Progenitor cell of endocrine pancreas (in vitro differentiated cells): ENCODE measurements around the gene ELOVL1. TPM values are rescaled to one million over a fixed set of nuclear protein-coding genes. Genes with fewer than 3 reads are reported as not detected.
A peak's percentile ranks its signal among the peaks of the same experiment; 100 is the strongest.
"Not testable (repeated sequence)": the region's sequence is repeated elsewhere in the genome, so short reads cannot be mapped to it uniquely, and the experiment has no call there.

Experiments used
- DNase-seq: peaks from one replicate; pipeline ENCODE4 v3.0.0; 2021; ENCODE audit warnings: low spot score; ENCODE audit not compliant: unreplicated experiment
- H3K27ac Mint-ChIP-seq: 2 replicates; pipeline ENCODE4 v1.8.0; 2021; ENCODE audit warnings: mild to moderate bottlenecking, moderate library complexity, mixed read lengths
- H3K27me3 Mint-ChIP-seq: 2 replicates; pipeline ENCODE4 v1.8.0; 2021; ENCODE audit warnings: mixed read lengths
- H3K36me3 Mint-ChIP-seq: 2 replicates; pipeline ENCODE4 v1.8.0; 2022; ENCODE audit warnings: mixed read lengths; ENCODE audit not compliant: insufficient read depth
- H3K4me1 Mint-ChIP-seq: 2 replicates; pipeline ENCODE4 v1.8.0; 2021; ENCODE audit warnings: low read depth, mixed read lengths
- H3K4me3 Mint-ChIP-seq: 2 replicates; pipeline ENCODE4 v1.8.0; 2021; ENCODE audit warnings: low read depth, mild to moderate bottlenecking, moderate library complexity, mixed read lengths
- H3K9me3 Mint-ChIP-seq: 2 replicates; pipeline ENCODE4 v1.8.0; 2021; ENCODE audit warnings: low read depth, mixed read lengths
- CTCF ChIP-seq: fragments of 200-600 bp; sonication (generic); IDR thresholded peaks from one replicate; pipeline ENCODE4 v1.5.0; 2021; ENCODE audit warnings: antibody characterized with exemption, mild to moderate bottlenecking; ENCODE audit not compliant: unreplicated experiment
- total RNA-seq: library from RNA; stranded (reverse); gene quantifications from 2 replicates; pipeline ENCODE4 v1.2.1, GENCODE V29; 2021

The ELOVL1 gene
- total RNA-seq, 1 donor from 2014 or later: 46.0 TPM

- H3K4me3 Mint-ChIP-seq: no peak overlapping the region
- no peaks in the 10 kb centered on the region for H3K27me3 Mint-ChIP-seq
- no peak for TF ChIP-seq CTCF
- DNase-seq: no peak
- H3K36me3 Mint-ChIP-seq: no peaks in the 10 kb centered on the region
- H3K27ac Mint-ChIP-seq: peak overlapping the region; percentile 28
- H3K4me1 Mint-ChIP-seq: peaks cover 13% of the 10 kb centered on the region
- H3K9me3 Mint-ChIP-seq: no peaks in the 10 kb centered on the region
These were observed 4.4 kb upstream of the ELOVL1 start for GRCh38 chr1:43372172-43372571.

- Mint-ChIP-seq H3K27me3 (no peaks in the 10 kb centered on the region), H3K4me1 (peaks cover 24% of the 10 kb centered on the region)
These were observed 2.8 kb upstream of the ELOVL1 start for GRCh38 chr1:43370564-43370963.

GRCh38 chr1:43369779-43370178 is 2.0 kb upstream of the ELOVL1 start:
- H3K4me3 Mint-ChIP-seq, H3K27ac Mint-ChIP-seq, DNase-seq, H3K9me3 Mint-ChIP-seq, H3K27me3 Mint-ChIP-seq, H3K36me3 Mint-ChIP-seq: not testable (repeated sequence)
- H3K4me1 Mint-ChIP-seq: peaks cover 24% of the 10 kb centered on the region

More at GRCh38 chr1:43370564-43370963, 2.8 kb upstream of the ELOVL1 start:
- peak overlapping the region; percentile 60 for H3K27ac Mint-ChIP-seq
- no peaks in the 10 kb centered on the region for H3K9me3 Mint-ChIP-seq
- peak overlapping the region; percentile 32 for H3K4me3 Mint-ChIP-seq
- no peak for TF ChIP-seq CTCF
- H3K36me3 Mint-ChIP-seq: peaks cover 3% of the 10 kb centered on the region
- DNase-seq: no peak

- peak overlapping the region; percentile 95 for H3K27ac Mint-ChIP-seq
- no peak for DNase-seq
- peak overlapping the region; percentile 73 for H3K4me3 Mint-ChIP-seq
- H3K36me3 Mint-ChIP-seq: peaks cover 11% of the 10 kb centered on the region
- H3K27me3 Mint-ChIP-seq: no peaks in the 10 kb centered on the region
- H3K9me3 Mint-ChIP-seq: no peaks in the 10 kb centered on the region
- peaks cover 26% of the 10 kb centered on the region for H3K4me1 Mint-ChIP-seq
- TF ChIP-seq CTCF: no peak
These were observed 822 bp upstream of the ELOVL1 start for GRCh38 chr1:43368646-43369020.

GRCh38 chr1:43367026-43367903 is 546 bp downstream of the ELOVL1 start:
- Mint-ChIP-seq H3K9me3 (no peaks in the 10 kb centered on the region), H3K36me3 (peaks cover 14% of the 10 kb centered on the region), H3K27me3 (no peaks in the 10 kb centered on the region), H3K4me3 (peak overlapping the region; percentile 80), H3K27ac (peak overlapping the region; percentile 80), H3K4me1 (peaks cover 26% of the 10 kb centered on the region)
- no peak for TF ChIP-seq CTCF
- no peak for DNase-seq

GRCh38 chr1:43366601-43367025 is 1.2 kb downstream of the ELOVL1 start:
- H3K4me3 Mint-ChIP-seq: peak overlapping the region; percentile 80
- H3K27ac Mint-ChIP-seq: peak overlapping the region; percentile 80
- no peaks in the 10 kb centered on the region for H3K27me3 Mint-ChIP-seq
- H3K9me3 Mint-ChIP-seq: no peaks in the 10 kb centered on the region
- no peak for DNase-seq
- peaks cover 19% of the 10 kb centered on the region for H3K36me3 Mint-ChIP-seq
- H3K4me1 Mint-ChIP-seq: peaks cover 29% of the 10 kb centered on the region
- TF ChIP-seq CTCF: no peak
